ENCODE results near the gene FCHO2.

The FCHO2 gene

GRCh38 chr5:73110190-73110589 lies 154.3 kb downstream of the FCHO2 start:
- TF ChIP-seq SIN3A (IDR thresholded peaks at IDR 0.05; ENCODE audit: borderline replicate concordance, insufficient read depth, low read length), result no peak
- no peak for TF ChIP-seq POLR2AphosphoS5 (IDR thresholded peaks at IDR 0.05; ENCODE audit: low read depth, low read length)
- TF ChIP-seq REST (IDR thresholded peaks at IDR 0.05; ENCODE audit: insufficient read depth in 1 of 2, low read depth in 2 of 2, low read length in 2 of 2), result no peak
- no peak for TF ChIP-seq TAF1 (IDR thresholded peaks at IDR 0.05; ENCODE audit: borderline replicate concordance, insufficient read depth, low read length)
- no peak for TF ChIP-seq FOXP2 (optimal IDR thresholded peaks at IDR 0.05; ENCODE audit: borderline replicate concordance, extremely low read depth, extremely low read length, insufficient read depth)

GRCh38 chr5:73111536-73111935 lies 155.7 kb downstream of the FCHO2 start:
- TF ChIP-seq SIN3A (IDR thresholded peaks at IDR 0.05; ENCODE audit: borderline replicate concordance, insufficient read depth, low read length), result no peak
- no peak for TF ChIP-seq TAF1 (IDR thresholded peaks at IDR 0.05; ENCODE audit: borderline replicate concordance, insufficient read depth, low read length)
- no peak for TF ChIP-seq FOXP2 (optimal IDR thresholded peaks at IDR 0.05; ENCODE audit: borderline replicate concordance, extremely low read depth, extremely low read length, insufficient read depth)
- TF ChIP-seq REST (IDR thresholded peaks at IDR 0.05; ENCODE audit: insufficient read depth in 1 of 2, low read depth in 2 of 2, low read length in 2 of 2), result no peak
- TF ChIP-seq POLR2AphosphoS5 (IDR thresholded peaks at IDR 0.05; ENCODE audit: low read depth, low read length), result no peak

GRCh38 chr5:73112359-73112758 lies 156.5 kb downstream of the FCHO2 start:
- TF ChIP-seq TAF1 (IDR thresholded peaks at IDR 0.05; ENCODE audit: borderline replicate concordance, insufficient read depth, low read length), result no peak
- no peak for TF ChIP-seq POLR2AphosphoS5 (IDR thresholded peaks at IDR 0.05; ENCODE audit: low read depth, low read length)
- TF ChIP-seq FOXP2 (optimal IDR thresholded peaks at IDR 0.05; ENCODE audit: borderline replicate concordance, extremely low read depth, extremely low read length, insufficient read depth), result no peak
- no peak for TF ChIP-seq SIN3A (IDR thresholded peaks at IDR 0.05; ENCODE audit: borderline replicate concordance, insufficient read depth, low read length)
- TF ChIP-seq REST (IDR thresholded peaks at IDR 0.05; ENCODE audit: insufficient read depth in 1 of 2, low read depth in 2 of 2, low read length in 2 of 2), result no peak

GRCh38 chr5:73114044-73114688 lies 158.3 kb downstream of the FCHO2 start:
- TF ChIP-seq TAF1 (IDR thresholded peaks at IDR 0.05; ENCODE audit: borderline replicate concordance, insufficient read depth, low read length) (no peak), POLR2AphosphoS5 (IDR thresholded peaks at IDR 0.05; ENCODE audit: low read depth, low read length) (no peak), FOXP2 (optimal IDR thresholded peaks at IDR 0.05; ENCODE audit: borderline replicate concordance, extremely low read depth, extremely low read length, insufficient read depth) (no peak), REST (IDR thresholded peaks at IDR 0.05; ENCODE audit: insufficient read depth in 1 of 2, low read depth in 2 of 2, low read length in 2 of 2) (no peak), SIN3A (IDR thresholded peaks at IDR 0.05; ENCODE audit: borderline replicate concordance, insufficient read depth, low read length) (no peak)
